Vein endothelial cell (primary cell): ENCODE measurements around the gene HYKK. TPM values are rescaled to one million over a fixed set of nuclear protein-coding genes. Genes with fewer than 3 reads are reported as not detected.

ENCODE experiments used
- total RNA-seq: library from RNA; depleted of rRNA; stranded (reverse); fragments of >200 nt; gene quantifications from 2 replicates; pipeline ENCODE4 v1.2.3, GENCODE V29; 2012

HYKK gene, protein sequence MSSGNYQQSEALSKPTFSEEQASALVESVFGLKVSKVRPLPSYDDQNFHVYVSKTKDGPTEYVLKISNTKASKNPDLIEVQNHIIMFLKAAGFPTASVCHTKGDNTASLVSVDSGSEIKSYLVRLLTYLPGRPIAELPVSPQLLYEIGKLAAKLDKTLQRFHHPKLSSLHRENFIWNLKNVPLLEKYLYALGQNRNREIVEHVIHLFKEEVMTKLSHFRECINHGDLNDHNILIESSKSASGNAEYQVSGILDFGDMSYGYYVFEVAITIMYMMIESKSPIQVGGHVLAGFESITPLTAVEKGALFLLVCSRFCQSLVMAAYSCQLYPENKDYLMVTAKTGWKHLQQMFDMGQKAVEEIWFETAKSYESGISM
- total RNA-seq: 1.8 and 3.6 TPM in 2 replicates

DNA sequence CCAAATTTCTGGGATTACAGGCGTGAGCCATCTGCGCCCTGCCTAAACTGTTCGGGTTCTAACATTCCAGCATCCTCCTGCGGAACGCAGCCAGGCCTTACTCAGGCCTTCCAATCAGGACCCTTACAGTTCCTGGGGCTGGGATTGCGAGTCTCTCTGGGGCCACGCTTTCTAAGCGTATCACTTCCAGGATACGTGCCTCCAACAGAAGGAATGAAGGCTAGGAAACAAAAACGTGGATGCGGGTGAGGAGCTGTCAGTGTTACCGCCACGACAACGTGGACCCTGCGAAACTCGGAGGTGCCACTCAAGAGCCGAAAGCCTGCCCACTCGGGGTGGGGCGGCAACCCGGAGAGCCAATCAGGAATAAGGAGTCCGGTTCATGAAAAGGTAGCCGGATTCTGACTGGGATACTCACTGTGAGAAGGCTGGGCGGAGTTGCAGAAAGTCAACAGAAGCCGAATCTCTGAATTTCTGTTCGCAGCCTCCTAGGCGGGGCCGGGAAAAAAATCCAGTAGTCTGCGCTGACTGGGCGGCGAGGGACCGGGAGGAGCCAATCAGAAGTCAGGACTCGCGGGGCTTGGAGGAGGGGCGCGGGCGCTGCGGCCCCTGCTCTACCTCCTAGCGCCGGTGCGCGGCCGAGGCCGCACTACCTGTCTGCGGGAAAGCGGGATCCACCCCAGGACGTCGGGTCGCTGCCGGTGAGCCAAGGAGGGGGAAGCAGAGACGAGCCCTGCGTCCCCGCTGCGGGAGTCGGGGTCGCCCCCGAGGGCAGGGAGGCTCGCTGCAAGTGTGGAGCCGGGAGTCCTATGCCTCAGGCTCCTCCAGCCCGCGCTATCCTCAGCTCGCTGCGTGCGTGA is at the start of gene HYKK:
Gene HYKK (plus strand): TSS at position 607 of the 860 bp plus-strand sequence. CDS start 5,512 bp downstream, outside the sequence.

DNA sequence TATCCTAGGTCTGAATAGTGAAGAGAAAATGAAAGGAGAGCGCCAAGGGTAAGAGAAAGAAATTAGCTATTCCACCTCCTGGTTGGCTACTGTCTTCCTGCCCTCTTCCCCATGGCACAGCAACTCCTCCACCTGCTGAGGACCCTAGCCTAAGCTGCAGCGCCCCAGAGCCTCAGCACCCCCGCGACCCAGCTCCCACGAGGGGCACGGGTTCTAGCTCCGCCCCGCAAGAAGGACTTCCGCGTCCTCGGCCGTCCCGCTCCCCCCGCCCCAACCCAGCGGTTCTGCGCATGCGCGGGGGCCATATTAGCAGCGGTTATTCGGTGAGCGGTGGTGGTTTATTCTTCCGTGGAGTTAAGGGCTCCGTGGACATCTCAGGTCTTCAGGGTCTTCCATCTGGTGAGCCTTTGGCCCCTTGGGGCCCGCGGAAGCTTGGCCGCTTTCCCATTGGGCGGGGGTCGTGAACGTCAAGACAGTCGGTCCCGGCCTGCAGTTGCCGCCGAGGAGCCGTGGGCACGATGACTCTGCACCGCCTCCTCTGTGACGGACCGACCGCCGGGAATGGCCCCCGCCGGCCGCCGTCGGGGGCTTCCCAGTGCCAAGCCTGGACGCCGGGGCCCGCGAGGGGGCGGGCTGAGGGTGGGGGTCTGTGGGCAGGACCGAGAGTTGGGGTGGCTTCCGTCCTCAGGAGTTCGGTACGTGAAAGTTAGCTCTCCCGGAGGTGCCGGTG is 32.9 kb downstream of the HYKK start, which contains the start of gene PSMA4:
Gene PSMA4 (plus strand): TSS at position 304 of the 730 bp plus-strand sequence. CDS start 1,484 bp downstream, outside the sequence.

DNA sequence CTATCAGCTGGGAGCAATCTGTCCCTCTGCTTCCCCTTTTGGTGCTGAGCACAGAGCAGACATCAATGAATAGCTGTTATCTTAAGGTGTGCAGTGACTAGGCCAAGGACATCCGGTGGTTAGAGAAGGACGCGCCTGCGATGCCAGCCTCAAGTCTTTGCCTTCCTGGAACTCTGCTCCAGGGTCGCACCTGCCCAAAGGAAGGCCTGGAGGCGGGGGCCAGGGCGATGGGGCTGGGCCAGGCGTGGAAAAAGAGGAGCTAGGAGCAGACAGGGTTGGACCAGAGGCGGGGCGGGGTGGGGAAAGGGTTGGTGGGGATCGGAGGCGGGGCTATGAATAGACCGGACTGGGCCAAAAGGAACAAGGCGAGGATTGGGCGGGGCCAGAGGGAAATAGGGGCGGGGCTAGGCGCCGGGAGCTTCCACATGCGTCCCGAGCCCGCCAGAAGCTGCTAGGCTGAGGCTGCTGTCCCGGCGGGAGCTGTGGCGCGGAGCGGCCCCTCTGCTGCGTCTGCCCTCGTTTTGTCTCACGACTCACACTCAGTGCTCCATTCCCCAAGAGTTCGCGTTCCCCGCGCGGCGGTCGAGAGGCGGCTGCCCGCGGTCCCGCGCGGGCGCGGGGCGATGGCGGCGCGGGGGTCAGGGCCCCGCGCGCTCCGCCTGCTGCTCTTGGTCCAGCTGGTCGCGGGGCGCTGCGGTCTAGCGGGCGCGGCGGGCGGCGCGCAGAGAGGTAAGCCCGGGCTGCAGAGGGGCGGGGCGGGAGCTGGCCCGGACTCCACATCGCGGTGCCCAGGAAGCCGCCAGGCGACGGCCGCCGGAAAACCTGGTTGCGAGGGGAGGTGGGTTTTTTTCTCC is 57.9 kb downstream of the HYKK start, which contains the start of gene CHRNA5:
Gene CHRNA5 (plus strand): TSS at position 424 of the 854 bp plus-strand sequence. CDS start 200 bp downstream, at position 624.

Other genes with a start within 250 kb of the HYKK start
- gene DNAJA4, start 243.0 kb upstream of the HYKK start, total RNA-seq: 3.6 and 3.7 TPM in 2 replicates
- gene SKIC8, start 208.0 kb upstream of the HYKK start, total RNA-seq: 58.1 and 63.0 TPM in 2 replicates
- not detected in 2 replicates for gene CRABP1, start 167.2 kb upstream of the HYKK start, total RNA-seq
- gene IREB2, start 69.4 kb upstream of the HYKK start, total RNA-seq: 45.3 and 76.4 TPM in 2 replicates
- 260 and 339 TPM in 2 replicates for gene PSMA4, start 32.9 kb downstream of the HYKK start, total RNA-seq
- 6.0 and 6.9 TPM in 2 replicates for gene CHRNA5, start 57.9 kb downstream of the HYKK start, total RNA-seq
- gene CHRNA3, start 113.4 kb downstream of the HYKK start, total RNA-seq: not detected in 2 replicates
- gene CHRNB4, start 133.6 kb downstream of the HYKK start, total RNA-seq: not detected in 2 replicates